Skeletal muscle satellite cell (primary cell): ENCODE results near the gene RAB26.
A peak's percentile ranks its signal among the peaks of the same experiment; 100 is the strongest.

Source experiments
- H3K27me3 ChIP-seq: 2 replicates; pipeline ENCODE4 v1.7.0; 2013; ENCODE audit warnings: low read length; ENCODE audit not compliant: control insufficient read depth, insufficient read depth
- H3K36me3 ChIP-seq: 2 replicates; pipeline ENCODE4 v1.7.0; 2013; ENCODE audit warnings: mild to moderate bottlenecking, control low read depth, low read length; ENCODE audit not compliant: insufficient read depth
- H3K4me1 ChIP-seq: 2 replicates; pipeline ENCODE4 v1.7.0; 2013; ENCODE audit warnings: low read length; ENCODE audit not compliant: control insufficient read depth, insufficient read depth
- H3K4me2 ChIP-seq: 2 replicates; pipeline ENCODE4 v1.7.0; 2013; ENCODE audit warnings: mild to moderate bottlenecking, low read length
- H3K4me3 ChIP-seq: 2 replicates; pipeline ENCODE4 v1.7.0; 2013; ENCODE audit warnings: low read length
- H3K9ac ChIP-seq: 2 replicates; pipeline ENCODE4 v1.7.0; 2013; ENCODE audit warnings: mild to moderate bottlenecking, low read depth, low read length, moderate library complexity
- H3K9me3 ChIP-seq: replicated peaks from 2 replicates; pipeline ENCODE4 v1.7.0; 2013; ENCODE audit warnings: mild to moderate bottlenecking, control low read depth, low read length

The RAB26 gene

DNA sequence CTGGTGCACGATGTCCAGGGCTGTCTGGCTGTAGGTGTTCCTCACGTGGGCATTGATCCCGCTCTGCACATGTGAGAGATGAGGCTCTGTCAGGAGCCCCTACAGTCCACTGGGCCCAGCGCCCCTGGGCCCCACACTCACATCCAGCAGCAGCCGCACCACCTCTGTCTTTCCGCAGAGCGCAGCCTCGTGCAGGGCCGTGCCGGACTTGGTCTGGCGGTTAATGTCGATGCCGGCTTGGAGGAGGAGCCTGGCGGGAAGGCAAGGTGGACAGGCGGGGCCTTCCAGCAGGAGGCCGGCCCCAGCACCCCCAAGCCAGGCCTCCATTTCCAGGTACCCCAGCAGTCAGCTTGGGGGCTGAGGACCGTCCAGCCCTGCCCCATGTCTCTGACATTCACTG lies 38.8 kb downstream of the RAB26 start:
- Histone ChIP-seq H3K4me1 (no peaks in the 10 kb centered on the region), H3K27me3 (peaks cover 3% of the 10 kb centered on the region), H3K9ac (no peak overlapping the region), H3K36me3 (no peaks in the 10 kb centered on the region), H3K4me2 (no peak overlapping the region), H3K9me3 (no peaks in the 10 kb centered on the region), H3K4me3 (no peak overlapping the region)

DNA sequence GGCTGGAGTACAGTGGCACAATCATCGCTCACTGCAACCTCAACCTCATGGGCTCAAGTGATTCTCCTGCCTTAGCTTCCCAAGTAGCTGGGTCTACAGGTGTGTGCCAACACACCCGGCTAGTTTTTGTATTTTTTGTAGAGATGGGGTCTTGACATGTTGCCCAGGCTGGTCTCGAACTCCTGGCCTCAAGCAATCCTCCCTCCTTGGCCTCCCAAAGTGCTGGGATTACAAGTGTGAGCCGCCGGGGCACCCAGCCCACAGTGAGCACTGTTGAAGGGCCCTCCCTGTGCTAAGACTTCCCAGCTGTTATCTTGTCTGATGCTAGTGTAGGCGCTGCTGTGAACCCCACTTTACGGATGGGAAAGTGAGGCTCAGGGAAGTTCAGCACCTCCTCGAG lies 40.0 kb downstream of the RAB26 start:
- no peak overlapping the region for H3K4me2 ChIP-seq
- no peaks in the 10 kb centered on the region for H3K36me3 ChIP-seq
- H3K27me3 ChIP-seq: peaks cover 3% of the 10 kb centered on the region
- H3K9me3 ChIP-seq: no peaks in the 10 kb centered on the region
- no peaks in the 10 kb centered on the region for H3K4me1 ChIP-seq
- H3K4me3 ChIP-seq: no peak overlapping the region
- no peak overlapping the region for H3K9ac ChIP-seq

DNA sequence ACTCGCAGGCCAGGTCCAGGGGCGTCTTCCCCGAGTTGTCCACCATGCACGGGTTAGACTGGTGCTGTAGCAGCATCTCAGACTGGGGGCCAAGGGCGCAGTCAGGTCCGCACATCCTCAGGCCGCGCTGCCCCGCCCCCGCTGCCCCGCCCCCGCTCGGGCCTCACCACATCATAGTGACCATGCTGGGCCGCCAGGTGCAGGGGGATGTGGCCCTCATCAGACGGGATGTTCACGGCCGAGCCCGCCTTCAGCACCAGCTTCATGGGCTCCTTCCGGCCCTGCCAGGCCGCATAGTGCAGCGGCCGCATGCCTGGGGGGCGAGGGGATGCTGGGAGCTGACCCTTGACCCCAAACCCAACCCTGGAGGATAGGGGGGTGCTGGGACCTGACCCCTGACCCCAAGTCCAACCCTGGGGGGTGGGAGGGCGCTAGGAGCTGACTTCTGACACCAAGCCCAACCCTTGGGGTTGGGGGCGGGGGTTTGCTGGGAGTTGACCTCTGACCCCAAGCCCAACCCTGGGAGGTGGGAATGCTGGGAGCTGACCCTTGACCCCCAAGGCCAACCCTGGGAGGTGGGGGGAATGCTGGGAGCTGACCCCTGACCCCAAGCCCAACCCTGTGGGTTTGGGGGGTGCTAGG lies 40.9 kb downstream of the RAB26 start:
- no peak overlapping the region for H3K9ac ChIP-seq
- no peaks in the 10 kb centered on the region for H3K36me3 ChIP-seq
- H3K4me3 ChIP-seq: no peak overlapping the region
- H3K4me1 ChIP-seq: no peaks in the 10 kb centered on the region
- H3K9me3 ChIP-seq: no peaks in the 10 kb centered on the region
- peaks cover 2% of the 10 kb centered on the region for H3K27me3 ChIP-seq
- no peak overlapping the region for H3K4me2 ChIP-seq

DNA sequence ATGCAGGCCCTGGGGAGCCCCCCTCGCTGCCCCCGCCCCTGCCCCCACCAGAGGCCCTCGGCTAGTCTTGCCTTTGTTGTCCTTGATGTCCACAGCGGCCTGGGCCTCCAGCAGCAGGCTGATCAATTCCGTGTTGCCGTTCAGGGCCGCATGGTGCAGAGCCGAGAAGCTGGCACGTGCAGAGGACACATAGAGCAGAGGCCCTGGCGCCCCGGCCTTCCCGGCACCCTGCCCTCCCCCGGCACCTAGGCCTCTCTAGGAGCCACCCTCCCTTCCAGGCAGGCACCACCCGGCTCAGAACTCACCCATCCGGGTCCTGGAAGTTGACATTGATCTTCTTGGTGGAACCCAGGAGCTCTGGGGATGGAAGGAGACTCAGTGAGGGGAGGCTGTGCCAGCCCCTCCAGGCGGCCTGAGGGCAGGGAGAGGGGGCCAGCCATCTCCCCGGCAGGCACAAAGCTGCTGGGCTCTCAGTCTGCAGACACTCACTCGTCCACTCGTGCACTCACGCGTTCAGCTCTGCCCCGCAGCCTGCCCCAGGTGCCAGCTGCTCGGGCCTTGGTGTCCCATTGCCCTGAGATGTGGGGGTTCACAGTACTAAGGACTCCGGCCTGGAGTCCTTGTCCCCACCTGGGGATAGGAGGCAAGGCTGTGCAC lies 41.7 kb downstream of the RAB26 start:
- Histone ChIP-seq H3K4me1 (no peaks in the 10 kb centered on the region), H3K36me3 (no peaks in the 10 kb centered on the region)

DNA sequence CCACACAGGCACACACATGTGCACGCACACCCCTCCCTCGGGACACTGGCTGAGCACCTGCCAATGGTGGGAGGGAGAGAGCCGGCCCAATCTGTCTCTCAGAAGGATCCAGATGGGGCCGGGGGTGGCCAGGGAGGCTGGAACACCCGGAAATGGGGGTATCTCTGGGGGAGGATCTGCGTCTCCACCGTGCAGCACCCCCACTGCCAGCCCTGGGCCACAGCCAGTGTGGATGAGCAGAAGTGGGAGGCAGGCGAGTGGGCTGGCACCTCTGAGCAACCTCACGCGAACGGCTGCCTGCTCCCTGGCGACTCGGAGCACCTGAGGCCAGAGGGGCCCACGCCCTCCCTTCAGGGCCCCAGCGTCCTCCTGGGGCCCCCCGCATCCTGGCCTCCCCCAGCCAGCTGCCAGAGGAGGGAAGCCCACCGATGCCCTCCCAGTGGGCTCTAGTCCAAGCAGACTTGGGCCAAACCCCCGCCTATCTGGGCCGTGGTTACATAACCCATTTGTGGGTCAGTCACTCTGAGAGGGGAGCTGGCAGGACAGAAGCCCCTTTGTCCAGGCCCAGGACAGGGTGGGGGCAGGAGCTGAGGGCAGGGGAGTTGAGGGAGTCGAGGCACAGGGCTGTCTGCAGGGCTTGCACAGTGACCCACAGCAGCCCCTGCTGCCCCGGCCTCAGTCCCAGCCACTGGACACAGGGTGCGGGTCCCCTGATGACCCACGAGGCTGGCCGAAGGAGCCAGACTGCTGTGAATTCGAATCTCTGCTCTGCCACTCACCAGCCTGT lies 42.4 kb downstream of the RAB26 start:
- H3K9ac ChIP-seq: no peak overlapping the region
- peaks cover 13% of the 10 kb centered on the region for H3K27me3 ChIP-seq
- no peaks in the 10 kb centered on the region for H3K36me3 ChIP-seq
- H3K4me3 ChIP-seq: no peak overlapping the region
- no peaks in the 10 kb centered on the region for H3K9me3 ChIP-seq
- no peak overlapping the region for H3K4me2 ChIP-seq
- H3K4me1 ChIP-seq: no peaks in the 10 kb centered on the region

More for the DNA sequence above, 41.7 kb downstream of the RAB26 start:
- H3K9ac ChIP-seq: no peak overlapping the region
- H3K9me3 ChIP-seq: no peaks in the 10 kb centered on the region
- no peak overlapping the region for H3K4me3 ChIP-seq
- peaks cover 6% of the 10 kb centered on the region for H3K27me3 ChIP-seq
- no peak overlapping the region for H3K4me2 ChIP-seq

DNA sequence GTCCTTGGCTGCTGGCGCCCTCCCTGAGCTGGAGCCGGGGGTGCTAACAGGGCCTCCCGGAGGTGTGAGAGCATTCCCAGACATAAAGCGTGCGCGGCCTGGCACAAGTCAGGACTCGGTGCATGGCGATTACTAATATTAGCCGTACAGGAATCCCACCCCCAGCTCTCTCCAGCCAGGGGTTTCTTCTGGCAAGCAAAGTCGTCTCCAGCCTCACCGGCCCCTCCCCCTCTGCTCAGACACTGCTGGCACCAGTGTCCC lies 43.0 kb downstream of the RAB26 start:
- no peak overlapping the region for H3K9ac ChIP-seq
- H3K36me3 ChIP-seq: no peaks in the 10 kb centered on the region
- H3K4me2 ChIP-seq: no peak overlapping the region
- H3K4me1 ChIP-seq: no peaks in the 10 kb centered on the region
- H3K27me3 ChIP-seq: peaks cover 14% of the 10 kb centered on the region
- no peaks in the 10 kb centered on the region for H3K9me3 ChIP-seq
- no peak overlapping the region for H3K4me3 ChIP-seq

DNA sequence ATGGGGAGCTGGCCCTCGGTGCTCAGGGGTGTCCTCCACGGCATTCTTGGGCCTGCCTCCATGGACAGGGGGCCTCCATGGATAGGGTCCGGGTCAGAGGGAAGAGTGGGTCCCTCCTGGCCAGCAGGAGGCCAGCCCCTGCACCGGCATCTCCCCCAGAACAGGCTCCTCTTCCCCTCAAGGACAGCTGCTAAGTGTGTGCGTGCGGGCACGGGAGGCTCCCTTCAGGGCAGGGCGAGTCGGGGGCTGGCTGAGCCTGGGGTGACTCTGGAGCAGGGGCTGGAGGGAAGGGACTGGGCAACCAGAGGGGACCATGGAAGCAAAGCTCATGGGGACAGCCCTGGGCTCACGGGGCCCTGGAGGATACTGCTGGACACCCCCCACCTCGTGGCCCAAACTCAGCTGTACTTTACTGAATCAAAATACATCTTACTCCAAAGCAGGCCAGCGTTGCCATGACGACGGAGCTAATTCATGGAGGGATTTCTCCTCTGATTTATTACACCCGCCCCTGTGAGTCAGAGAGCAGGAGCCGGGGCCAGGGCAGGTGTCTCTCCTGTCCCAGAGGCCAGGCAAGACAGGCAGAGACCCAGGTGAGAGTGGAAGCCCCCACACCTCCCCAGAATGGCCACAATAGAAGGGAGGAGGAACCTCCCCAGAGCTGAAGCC lies 45.9 kb downstream of the RAB26 start:
- H3K9me3 ChIP-seq: no peaks in the 10 kb centered on the region
- H3K4me2 ChIP-seq: no peak overlapping the region
- H3K36me3 ChIP-seq: no peaks in the 10 kb centered on the region
- no peaks in the 10 kb centered on the region for H3K4me1 ChIP-seq
- peaks cover 38% of the 10 kb centered on the region for H3K27me3 ChIP-seq
- H3K4me3 ChIP-seq: no peak overlapping the region
- no peak overlapping the region for H3K9ac ChIP-seq

DNA sequence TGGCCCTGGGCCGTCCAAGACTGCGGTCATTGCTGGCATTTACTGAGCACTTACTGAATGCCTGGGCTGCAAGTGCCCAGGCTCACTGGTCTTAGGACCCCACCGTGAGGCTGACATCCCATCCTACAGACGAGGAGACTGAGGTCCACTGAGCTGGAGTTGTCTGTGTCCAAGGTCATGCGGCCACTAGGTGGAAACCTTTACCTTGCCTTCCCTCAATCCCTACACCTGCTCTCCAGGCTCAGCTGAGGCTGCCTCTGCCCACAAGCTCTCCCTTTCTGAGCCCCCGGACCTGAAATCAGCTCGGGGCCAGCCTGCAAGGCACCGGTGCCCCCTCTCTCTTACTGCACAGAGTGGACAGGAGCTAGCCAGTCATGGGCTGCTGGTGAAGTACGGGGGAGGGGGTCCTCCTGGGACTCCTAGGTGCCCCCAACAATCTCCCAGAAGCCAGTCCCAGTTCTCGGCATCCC lies 46.5 kb downstream of the RAB26 start:
- no peak overlapping the region for H3K4me2 ChIP-seq
- no peak overlapping the region for H3K9ac ChIP-seq
- no peaks in the 10 kb centered on the region for H3K9me3 ChIP-seq
- no peak overlapping the region for H3K4me3 ChIP-seq
- no peaks in the 10 kb centered on the region for H3K36me3 ChIP-seq
- H3K4me1 ChIP-seq: no peaks in the 10 kb centered on the region
- peaks cover 38% of the 10 kb centered on the region for H3K27me3 ChIP-seq

DNA sequence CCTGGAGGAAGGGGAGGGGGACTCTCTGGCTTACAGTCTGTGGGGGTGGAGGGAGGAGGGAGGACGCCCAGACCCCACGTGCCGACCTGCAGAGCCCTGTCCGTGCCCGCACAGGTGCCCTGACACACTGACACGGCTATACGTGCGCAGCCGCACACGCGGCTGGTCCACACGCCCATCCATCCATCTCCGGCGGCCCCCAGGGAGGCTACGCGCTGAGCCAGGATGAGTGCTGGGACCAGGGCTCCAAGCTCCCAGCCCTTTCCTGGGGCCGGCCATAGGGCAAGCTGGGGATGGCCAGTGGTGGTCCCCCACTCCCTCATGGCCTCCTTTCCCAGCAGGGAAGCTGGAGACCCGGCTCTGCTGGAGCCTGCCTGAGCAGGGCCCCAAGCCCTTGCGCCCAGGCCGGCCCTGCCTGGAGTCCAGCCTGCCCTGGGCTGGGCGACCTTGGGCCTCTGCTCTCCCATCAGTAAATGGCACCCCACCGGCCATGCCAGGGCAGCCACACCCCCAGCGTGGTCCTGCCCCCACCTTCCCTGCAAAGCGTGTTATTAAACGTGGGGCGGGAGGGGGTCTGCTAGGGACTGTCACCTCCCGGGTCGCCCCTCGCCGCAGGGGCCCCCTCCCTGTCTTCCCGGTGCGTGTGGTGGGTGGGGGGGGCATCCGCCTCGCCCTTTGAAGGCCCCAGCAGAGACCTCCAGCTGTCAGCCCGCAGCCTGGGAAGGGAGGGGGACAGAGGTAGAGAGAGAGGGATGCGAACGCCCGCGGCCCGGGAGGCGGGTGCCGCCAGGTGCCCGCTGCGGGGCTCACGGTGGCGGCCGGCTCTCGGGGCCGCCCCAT lies 47.1 kb downstream of the RAB26 start:
- peak overlapping the region; percentile 57 for H3K4me3 ChIP-seq
- no peaks in the 10 kb centered on the region for H3K36me3 ChIP-seq
- H3K9ac ChIP-seq: no peak overlapping the region
- no peaks in the 10 kb centered on the region for H3K9me3 ChIP-seq
- H3K4me1 ChIP-seq: no peaks in the 10 kb centered on the region
- H3K27me3 ChIP-seq: peaks cover 42% of the 10 kb centered on the region
- H3K4me2 ChIP-seq: peak overlapping the region; percentile 66

DNA sequence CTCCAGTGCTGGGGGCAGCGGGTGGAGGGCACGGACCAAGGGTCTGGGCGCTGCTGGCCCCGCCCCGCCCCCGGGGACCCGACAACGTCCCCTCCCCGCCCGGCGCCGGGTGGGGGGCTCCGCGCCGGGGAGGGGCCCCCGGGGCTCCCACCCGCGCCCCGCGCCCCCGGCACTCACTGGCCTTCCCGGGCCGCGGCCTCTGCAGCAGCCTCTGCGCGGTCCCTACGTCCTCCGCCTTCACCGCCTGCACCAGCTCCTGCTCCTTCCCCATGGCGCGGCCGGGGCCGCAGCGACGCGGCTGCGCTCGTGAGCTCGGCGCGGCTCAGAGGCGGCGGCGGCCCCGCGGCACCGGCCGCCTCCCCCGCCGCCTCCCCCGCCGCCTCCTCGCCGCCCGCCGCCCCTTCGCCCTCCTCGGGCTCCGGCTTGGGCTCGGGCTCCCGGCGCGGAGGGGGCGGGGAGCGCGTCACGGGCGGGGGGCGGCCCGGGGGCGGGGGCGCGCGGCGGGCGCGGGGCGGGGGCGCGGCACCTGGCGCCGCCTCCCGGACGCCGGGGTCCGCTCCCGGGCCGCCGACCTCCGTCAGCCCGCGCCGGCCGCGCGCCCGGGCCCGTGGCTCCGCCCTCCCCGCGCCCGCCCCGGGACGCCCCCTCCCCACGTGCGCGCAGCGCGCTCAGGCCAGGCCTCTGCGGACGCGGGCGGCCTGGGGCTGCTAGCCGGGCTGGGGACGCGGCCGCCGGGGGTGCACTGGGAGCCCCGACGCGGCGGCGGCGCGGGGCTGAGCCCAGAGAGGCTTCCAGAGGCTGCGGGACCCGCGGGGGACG lies 47.9 kb downstream of the RAB26 start, which contains the start of gene CASKIN1:
Gene CASKIN1, minus strand, starts transcription at position 444 of the 819 bp plus-strand sequence. Its CDS starts 173 bp downstream, at position 271.
- Histone ChIP-seq H3K9me3 (no peaks in the 10 kb centered on the region), H3K4me3 (peak within 1 kb of the TSS; percentile 57), H3K4me2 (peak within 1 kb of the TSS; percentile 66), H3K36me3 (no peaks in the 10 kb centered on the region), H3K4me1 (no peaks in the 10 kb centered on the region), H3K9ac (no peak within 1 kb of the TSS), H3K27me3 (peaks cover 42% of the 10 kb centered on the region)
